Panc1 (cell line): ENCODE results near the gene PON1. TPM values are rescaled to one million over a fixed set of nuclear protein-coding genes. Genes with fewer than 3 reads are reported as not detected.

Source experiments
- ATAC-seq: fragments of 200-7000 bp; cut with Tn5 transposase; 2 replicates; pipeline ENCODE4 v1.9.1; 2020; ENCODE audit warnings: mild to moderate bottlenecking, moderate library complexity
- BruUV-seq: library from RNA; stranded (reverse); fragments of 400-500 nt; replicated peaks from 2 replicates; lab custom pipeline; 2021; lab: Mats Ljungman, UMichigan
- CTCF ChIA-PET: fragments of 300-600 bp; sonication (Branson Sonifier 250); formaldehyde crosslinking; loops from one replicate; lab custom pipeline; 2022; ENCODE audit warnings: antibody characterized with exemption; lab: Charles Lee
- POLR2A ChIA-PET: fragments of 300-600 bp; sonication (Branson Sonifier 250); formaldehyde crosslinking; loops from one replicate; lab custom pipeline; 2022; ENCODE audit warnings: antibody characterized with exemption; lab: Charles Lee
- DNase-seq: peaks from one replicate; pipeline ENCODE4 v3.0.0-alpha.2; 2010; ENCODE audit warnings: low read depth, low spot score
- H3K27ac ChIP-seq: 2 replicates; pipeline ENCODE4 v1.5.1; 2011; ENCODE audit warnings: mild to moderate bottlenecking, low read length, inconsistent platforms
- H3K27me3 ChIP-seq: fragments of 200-500 bp; sonication (Bioruptor generic); 2 replicates; pipeline ENCODE4 v1.6.0; 2014; ENCODE audit warnings: low read length, inconsistent platforms; ENCODE audit not compliant: control insufficient read depth, insufficient read depth
- H3K36me3 ChIP-seq: fragments of 200-500 bp; sonication (Bioruptor generic); 2 replicates; pipeline ENCODE4 v1.5.1; 2014; ENCODE audit warnings: inconsistent platforms, mild to moderate bottlenecking, low read length, moderate library complexity; ENCODE audit not compliant: control insufficient read depth, insufficient read depth
- H3K4me1 ChIP-seq: 2 replicates; pipeline ENCODE4 v1.5.1; 2011; ENCODE audit warnings: inconsistent platforms, mild to moderate bottlenecking, low read length, moderate library complexity; ENCODE audit not compliant: control insufficient read depth, insufficient read depth
- H3K4me3 ChIP-seq, 2 experiments: 2 replicates each; pipeline ENCODE4 v1.5.1; 2011 to 2012; ENCODE audit warnings: low read depth in 2 of 2, low read length in 2 of 2, mild to moderate bottlenecking in 2 of 2, inconsistent platforms in 1 of 2, moderate library complexity in 1 of 2
- H3K9me3 ChIP-seq: fragments of 200-500 bp; sonication (Bioruptor generic); 2 replicates; pipeline ENCODE4 v1.5.1; 2014; ENCODE audit warnings: low read depth, mild to moderate bottlenecking, inconsistent platforms, low read length, moderate library complexity; ENCODE audit not compliant: control insufficient read depth, insufficient read depth
- CTCF ChIP-seq: fragments of 450-650 bp; IDR thresholded peaks from 2 replicates; pipeline ENCODE4 v1.5.1; 2017; ENCODE audit warnings: mild to moderate bottlenecking
- POLR2AphosphoS5 ChIP-seq: IDR thresholded peaks from 2 replicates; pipeline ENCODE4 v1.6.1; 2012; ENCODE audit warnings: mild to moderate bottlenecking, low read depth, low read length, moderate library complexity
- REST ChIP-seq, 2 experiments: IDR thresholded peaks; 2 replicates each; pipeline ENCODE4 v1.6.1; 2011 to 2012; ENCODE audit warnings: low read depth in 2 of 2, control low read depth in 1 of 2, low read length in 1 of 2, mild to moderate bottlenecking in 1 of 2, moderate library complexity in 1 of 2; ENCODE audit not compliant: insufficient read depth in 1 of 2
- SIN3A ChIP-seq: IDR thresholded peaks from 2 replicates; pipeline ENCODE4 v1.6.1; 2012; ENCODE audit warnings: low read depth, mild to moderate bottlenecking, low read length, moderate library complexity, borderline replicate concordance; ENCODE audit not compliant: insufficient read depth
- TCF7L2 ChIP-seq: IDR thresholded peaks from 2 replicates; pipeline ENCODE4 v1.6.1; 2011; ENCODE audit warnings: mild to moderate bottlenecking, low read depth, low read length, inconsistent platforms
- in situ Hi-C: cut with HindIII; loops from 2 replicates; pipeline ENCODE4 v1.10.0; 2016; ENCODE audit warnings: low sequenced_read_pairs, low pct_unique_long_range_greater_than_20kb
- intact Hi-C: fragments of 100-400 bp; cut with micrococcal nuclease; formaldehyde crosslinking; loops from one replicate; pipeline ENCODE4 v1.10.0; 2022; ENCODE audit not compliant: unreplicated experiment
- total RNA-seq: library from RNA; stranded (reverse); gene quantifications from one replicate; pipeline ENCODE4 v1.2.1, GENCODE V29; 2021; ENCODE audit not compliant: unreplicated experiment

Gene PON1
- total RNA-seq, 1 experiment from 2014 or later, result not detected

GRCh38 chr7:95321720-95322119 lies 2.6 kb downstream of the PON1 start:
- in situ Hi-C loops, result no loop called here
- ATAC-seq, result no peak
- CTCF ChIA-PET, result no interaction called here

GRCh38 chr7:95320651-95321050 lies 3.7 kb downstream of the PON1 start:
- CTCF ChIA-PET, result no interaction called here

More at GRCh38 chr7:95321720-95322119, 2.6 kb downstream of the PON1 start:
- TF ChIP-seq CTCF, result no peak
- TF ChIP-seq POLR2AphosphoS5, result no peak
- Histone ChIP-seq H3K27ac (no peak overlapping the region), H3K9me3 (no peaks in the 10 kb centered on the region), H3K4me3 (no peak overlapping the region), H3K27me3 (no peaks in the 10 kb centered on the region), H3K36me3 (no peaks in the 10 kb centered on the region), H3K4me1 (no peaks in the 10 kb centered on the region)
- BruUV-seq, result no TSS peak
- POLR2A ChIA-PET, result interaction anchor here (0.6 kb wide), 1 partner anchor 13 kb away, joined by 6 read pairs; no protein-coding TSS in a partner anchor
- intact Hi-C loops, result no loop called here
- no peak for DNase-seq

More at GRCh38 chr7:95320651-95321050, 3.7 kb downstream of the PON1 start:
- Histone ChIP-seq H3K36me3 (no peaks in the 10 kb centered on the region), H3K4me1 (no peaks in the 10 kb centered on the region), H3K27me3 (no peaks in the 10 kb centered on the region), H3K4me3 (no peak overlapping the region), H3K27ac (no peak overlapping the region), H3K9me3 (no peaks in the 10 kb centered on the region)
- BruUV-seq, result no TSS peak
- intact Hi-C loops, result no loop called here
- no peak for DNase-seq
- no peak for ATAC-seq
- TF ChIP-seq REST (IDR thresholded peaks at IDR 0.05; ENCODE audit: insufficient read depth in 1 of 2, low read depth in 2 of 2, low read length in 1 of 2), result no peak
- no peak for TF ChIP-seq POLR2AphosphoS5
- no peak for TF ChIP-seq TCF7L2
- TF ChIP-seq CTCF, result no peak
- no peak for TF ChIP-seq SIN3A
- in situ Hi-C loops, result no loop called here
- POLR2A ChIA-PET, result no interaction called here
